Measurements from ENCODE around the gene ATP6V0D1.

The ATP6V0D1 gene

DNA sequence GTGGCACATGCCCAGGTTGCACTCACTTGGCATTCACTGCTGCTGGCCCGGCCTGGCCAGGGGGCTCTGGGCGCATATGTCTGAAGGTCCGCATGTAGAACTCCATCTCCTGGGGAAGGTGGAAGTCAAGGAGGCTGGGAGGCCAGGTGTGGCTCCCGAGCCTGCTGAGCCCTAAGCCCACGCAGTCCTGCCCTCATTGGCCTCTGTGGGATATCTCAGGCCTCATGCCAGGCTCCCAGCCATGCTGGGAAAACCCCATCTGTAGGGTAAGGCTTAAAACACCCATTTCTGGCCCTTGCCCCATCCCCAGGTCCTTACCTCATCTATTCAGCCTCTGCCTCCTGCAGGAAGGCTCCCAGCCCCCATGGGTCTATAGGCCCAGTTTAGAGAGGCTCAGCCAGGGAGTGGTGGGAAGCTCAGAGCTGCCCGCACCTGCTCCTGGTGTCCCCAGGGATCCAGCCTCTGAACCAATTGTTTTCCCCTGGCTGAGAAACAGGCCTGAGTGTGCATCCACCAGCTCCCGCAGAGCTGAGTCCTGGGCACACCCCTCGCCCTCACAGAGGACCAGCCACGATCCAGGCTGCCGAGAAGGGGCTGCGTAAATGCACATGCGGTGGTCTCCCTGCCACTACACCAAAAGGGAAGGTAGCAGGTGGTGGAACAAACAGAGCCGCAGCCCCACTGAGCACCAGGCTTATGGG lies 85.3 kb downstream of the ATP6V0D1 start:
- no peak for DNase-seq
- Histone ChIP-seq H3K27ac (ENCODE audit: low read length) (no peak overlapping the region), H3K4me2 (ENCODE audit: low read depth, low read length) (0 out of 2 replicates have a peak overlapping the region, but pooled peaks have one; percentile 12), H3K4me3 (ENCODE audit: low read length) (no peak overlapping the region), H3K27me3 (replicated peaks; ENCODE audit: insufficient read depth, low read length) (peaks cover 36% of the 10 kb centered on the region), H3K36me3 (replicated peaks; ENCODE audit: insufficient read depth, low read length) (no peaks in the 10 kb centered on the region), H4K20me1 (ENCODE audit: insufficient read depth, low read length) (no peaks in the 10 kb centered on the region), H2AFZ (ENCODE audit: low read length) (no peak overlapping the region), H3K9me2 (replicated peaks; ENCODE audit: insufficient read depth, low read length) (no peaks in the 10 kb centered on the region), H3K9ac (ENCODE audit: low read length) (no peak overlapping the region), H3F3A (ENCODE audit: insufficient read depth, low read length) (no peaks in the 10 kb centered on the region), H3K9me3 (replicated peaks; ENCODE audit: insufficient read depth, low read length) (no peaks in the 10 kb centered on the region), H3K79me2 (ENCODE audit: low read length) (no peaks in the 10 kb centered on the region), H3K4me1 (ENCODE audit: low read length) (no peaks in the 10 kb centered on the region)
- TF ChIP-seq, protein P1, sequence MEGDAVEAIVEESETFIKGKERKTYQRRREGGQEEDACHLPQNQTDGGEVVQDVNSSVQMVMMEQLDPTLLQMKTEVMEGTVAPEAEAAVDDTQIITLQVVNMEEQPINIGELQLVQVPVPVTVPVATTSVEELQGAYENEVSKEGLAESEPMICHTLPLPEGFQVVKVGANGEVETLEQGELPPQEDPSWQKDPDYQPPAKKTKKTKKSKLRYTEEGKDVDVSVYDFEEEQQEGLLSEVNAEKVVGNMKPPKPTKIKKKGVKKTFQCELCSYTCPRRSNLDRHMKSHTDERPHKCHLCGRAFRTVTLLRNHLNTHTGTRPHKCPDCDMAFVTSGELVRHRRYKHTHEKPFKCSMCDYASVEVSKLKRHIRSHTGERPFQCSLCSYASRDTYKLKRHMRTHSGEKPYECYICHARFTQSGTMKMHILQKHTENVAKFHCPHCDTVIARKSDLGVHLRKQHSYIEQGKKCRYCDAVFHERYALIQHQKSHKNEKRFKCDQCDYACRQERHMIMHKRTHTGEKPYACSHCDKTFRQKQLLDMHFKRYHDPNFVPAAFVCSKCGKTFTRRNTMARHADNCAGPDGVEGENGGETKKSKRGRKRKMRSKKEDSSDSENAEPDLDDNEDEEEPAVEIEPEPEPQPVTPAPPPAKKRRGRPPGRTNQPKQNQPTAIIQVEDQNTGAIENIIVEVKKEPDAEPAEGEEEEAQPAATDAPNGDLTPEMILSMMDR (IDR thresholded peaks at IDR 0.05; ENCODE audit: low read length), result no peak
- TF ChIP-seq EZH2 (optimal IDR thresholded peaks at IDR 0.05; ENCODE audit: low read depth, low read length), result no peak
- no peak for TF ChIP-seq EZH2phosphoT487 (IDR thresholded peaks at IDR 0.05; ENCODE audit: low read length)

GRCh38 chr16:67395105-67395457 lies 85.9 kb downstream of the ATP6V0D1 start:
- Histone ChIP-seq H3K27ac (ENCODE audit: low read length) (no peak overlapping the region), H3K4me3 (ENCODE audit: low read length) (no peak overlapping the region), H3K79me2 (ENCODE audit: low read length) (no peaks in the 10 kb centered on the region), H3K4me1 (ENCODE audit: low read length) (no peaks in the 10 kb centered on the region), H3K9ac (ENCODE audit: low read length) (no peak overlapping the region), H2AFZ (ENCODE audit: low read length) (no peak overlapping the region), H3F3A (ENCODE audit: insufficient read depth, low read length) (no peaks in the 10 kb centered on the region), H3K36me3 (replicated peaks; ENCODE audit: insufficient read depth, low read length) (no peaks in the 10 kb centered on the region), H3K9me2 (replicated peaks; ENCODE audit: insufficient read depth, low read length) (no peaks in the 10 kb centered on the region), H4K20me1 (ENCODE audit: insufficient read depth, low read length) (no peaks in the 10 kb centered on the region), H3K27me3 (replicated peaks; ENCODE audit: insufficient read depth, low read length) (peaks cover 36% of the 10 kb centered on the region), H3K9me3 (replicated peaks; ENCODE audit: insufficient read depth, low read length) (no peaks in the 10 kb centered on the region), H3K4me2 (ENCODE audit: low read depth, low read length) (no peak overlapping the region)
- TF ChIP-seq EZH2 (optimal IDR thresholded peaks at IDR 0.05; ENCODE audit: low read depth, low read length) (no peak), EZH2phosphoT487 (IDR thresholded peaks at IDR 0.05; ENCODE audit: low read length) (no peak)
- TF ChIP-seq, protein P1 (IDR thresholded peaks at IDR 0.05; ENCODE audit: low read length), result no peak
- DNase-seq, result no peak

GRCh38 chr16:67394155-67395104 lies 86.5 kb downstream of the ATP6V0D1 start:
- no peak overlapping the region for H2AFZ ChIP-seq (ENCODE audit: low read length)

More at GRCh38 chr16:67394155-67395104, 86.5 kb downstream of the ATP6V0D1 start:
- Histone ChIP-seq H3K9me3 (replicated peaks; ENCODE audit: insufficient read depth, low read length) (no peaks in the 10 kb centered on the region), H4K20me1 (ENCODE audit: insufficient read depth, low read length) (no peaks in the 10 kb centered on the region), H3K79me2 (ENCODE audit: low read length) (no peaks in the 10 kb centered on the region), H3K36me3 (replicated peaks; ENCODE audit: insufficient read depth, low read length) (no peaks in the 10 kb centered on the region), H3K27me3 (replicated peaks; ENCODE audit: insufficient read depth, low read length) (peaks cover 36% of the 10 kb centered on the region), H3K4me3 (ENCODE audit: low read length) (no peak overlapping the region), H3K4me1 (ENCODE audit: low read length) (no peaks in the 10 kb centered on the region), H3K27ac (ENCODE audit: low read length) (no peak overlapping the region), H3K4me2 (ENCODE audit: low read depth, low read length) (no peak overlapping the region), H3K9me2 (replicated peaks; ENCODE audit: insufficient read depth, low read length) (no peaks in the 10 kb centered on the region), H3K9ac (ENCODE audit: low read length) (no peak overlapping the region), H3F3A (ENCODE audit: insufficient read depth, low read length) (no peaks in the 10 kb centered on the region)
- TF ChIP-seq, protein P1 (IDR thresholded peaks at IDR 0.05; ENCODE audit: low read length), result no peak
- TF ChIP-seq EZH2phosphoT487 (IDR thresholded peaks at IDR 0.05; ENCODE audit: low read length), result no peak; the same call in 1 of the 2 replicates
- no peak for TF ChIP-seq EZH2 (optimal IDR thresholded peaks at IDR 0.05; ENCODE audit: low read depth, low read length)
- no peak for DNase-seq
